ENCODE data around the gene AGBL4.

The AGBL4 gene

GRCh38 chr1:48753293-48753692, 1270.5 kb downstream of the AGBL4 start:
- no peaks in the 10 kb centered on the region for H3K9me3 Mint-ChIP-seq
- H3K36me3 Mint-ChIP-seq: peaks cover 9% of the 10 kb centered on the region
- no peak overlapping the region for H3K27ac Mint-ChIP-seq
- DNase-seq: no peak
- no peaks in the 10 kb centered on the region for H3K4me1 Mint-ChIP-seq
- H3K4me3 Mint-ChIP-seq: no peak overlapping the region
- H3K27me3 Mint-ChIP-seq: peaks cover 3% of the 10 kb centered on the region
- CTCF ChIA-PET: no interaction called here

- Mint-ChIP-seq H3K4me1 (no peaks in the 10 kb centered on the region), H3K27me3 (peaks cover 4% of the 10 kb centered on the region), H3K36me3 (no peaks in the 10 kb centered on the region), H3K4me3 (no peak overlapping the region), H3K9me3 (no peaks in the 10 kb centered on the region), H3K27ac (no peak overlapping the region)
- no peak for DNase-seq
- CTCF ChIA-PET: no interaction called here
These were observed 1273.6 kb downstream of the AGBL4 start for GRCh38 chr1:48750109-48750508.

GRCh38 chr1:48749068-48749467, 1274.7 kb downstream of the AGBL4 start:
- CTCF ChIA-PET: no interaction called here
- no peak overlapping the region for H3K27ac Mint-ChIP-seq
- no peaks in the 10 kb centered on the region for H3K9me3 Mint-ChIP-seq
- H3K36me3 Mint-ChIP-seq: no peaks in the 10 kb centered on the region
- H3K27me3 Mint-ChIP-seq: peaks cover 4% of the 10 kb centered on the region
- no peak overlapping the region for H3K4me3 Mint-ChIP-seq
- DNase-seq: no peak
- no peaks in the 10 kb centered on the region for H3K4me1 Mint-ChIP-seq

- CTCF ChIA-PET: no interaction called here
- peaks cover 4% of the 10 kb centered on the region for H3K27me3 Mint-ChIP-seq
- no peak overlapping the region for H3K27ac Mint-ChIP-seq
- H3K4me3 Mint-ChIP-seq: no peak overlapping the region
- no peaks in the 10 kb centered on the region for H3K9me3 Mint-ChIP-seq
- no peaks in the 10 kb centered on the region for H3K4me1 Mint-ChIP-seq
- no peak for DNase-seq
- no peaks in the 10 kb centered on the region for H3K36me3 Mint-ChIP-seq
These were observed 1276.8 kb downstream of the AGBL4 start for GRCh38 chr1:48746906-48747305.

- no peaks in the 10 kb centered on the region for H3K9me3 Mint-ChIP-seq
- H3K4me3 Mint-ChIP-seq: no peak overlapping the region
- H3K36me3 Mint-ChIP-seq: no peaks in the 10 kb centered on the region
- CTCF ChIA-PET: interaction anchor here (1.1 kb wide), 1 partner anchor 67 kb away, joined by 3 read pairs; no protein-coding TSS in a partner anchor
- peaks cover 4% of the 10 kb centered on the region for H3K27me3 Mint-ChIP-seq
- no peaks in the 10 kb centered on the region for H3K4me1 Mint-ChIP-seq
- no peak for DNase-seq
- no peak overlapping the region for H3K27ac Mint-ChIP-seq
These were observed 1279.7 kb downstream of the AGBL4 start for GRCh38 chr1:48744032-48744431.

- CTCF ChIA-PET: interaction anchor here (1.1 kb wide), 1 partner anchor 66 kb away, joined by 3 read pairs; no protein-coding TSS in a partner anchor
- no peaks in the 10 kb centered on the region for H3K9me3 Mint-ChIP-seq
- H3K4me3 Mint-ChIP-seq: no peak overlapping the region
- H3K27ac Mint-ChIP-seq: no peak overlapping the region
- no peaks in the 10 kb centered on the region for H3K4me1 Mint-ChIP-seq
- no peak for DNase-seq
- H3K36me3 Mint-ChIP-seq: no peaks in the 10 kb centered on the region
- H3K27me3 Mint-ChIP-seq: peaks cover 3% of the 10 kb centered on the region
These were observed 1280.3 kb downstream of the AGBL4 start for GRCh38 chr1:48743480-48743879.

- H3K4me3 Mint-ChIP-seq: no peak overlapping the region
- CTCF ChIA-PET: no interaction called here
- no peaks in the 10 kb centered on the region for H3K9me3 Mint-ChIP-seq
These were observed 1282.4 kb downstream of the AGBL4 start for GRCh38 chr1:48741380-48741779.

GRCh38 chr1:48740621-48741020, 1283.1 kb downstream of the AGBL4 start:
- no peaks in the 10 kb centered on the region for H3K36me3 Mint-ChIP-seq

More at GRCh38 chr1:48741380-48741779, 1282.4 kb downstream of the AGBL4 start:
- DNase-seq: no peak
- H3K27ac Mint-ChIP-seq: no peak overlapping the region
- no peaks in the 10 kb centered on the region for H3K36me3 Mint-ChIP-seq
- H3K4me1 Mint-ChIP-seq: no peaks in the 10 kb centered on the region
- no peaks in the 10 kb centered on the region for H3K27me3 Mint-ChIP-seq

GRCh38 chr1:48739091-48739490, 1284.7 kb downstream of the AGBL4 start:
- H3K4me1 Mint-ChIP-seq: no peaks in the 10 kb centered on the region
- H3K36me3 Mint-ChIP-seq: peaks cover 4% of the 10 kb centered on the region
- no peak overlapping the region for H3K27ac Mint-ChIP-seq
- H3K4me3 Mint-ChIP-seq: no peak overlapping the region
- no peak for DNase-seq
- CTCF ChIA-PET: no interaction called here
- H3K9me3 Mint-ChIP-seq: no peaks in the 10 kb centered on the region
- H3K27me3 Mint-ChIP-seq: no peaks in the 10 kb centered on the region

More at GRCh38 chr1:48740621-48741020, 1283.1 kb downstream of the AGBL4 start:
- no peaks in the 10 kb centered on the region for H3K27me3 Mint-ChIP-seq
- H3K9me3 Mint-ChIP-seq: no peaks in the 10 kb centered on the region
- DNase-seq: no peak
- no peak overlapping the region for H3K27ac Mint-ChIP-seq
- CTCF ChIA-PET: no interaction called here
- no peak overlapping the region for H3K4me3 Mint-ChIP-seq
- H3K4me1 Mint-ChIP-seq: no peaks in the 10 kb centered on the region

GRCh38 chr1:48738356-48738755, 1285.4 kb downstream of the AGBL4 start:
- H3K9me3 Mint-ChIP-seq: no peaks in the 10 kb centered on the region
- H3K4me3 Mint-ChIP-seq: no peak overlapping the region
- H3K27ac Mint-ChIP-seq: no peak overlapping the region
- CTCF ChIA-PET: no interaction called here
- no peaks in the 10 kb centered on the region for H3K4me1 Mint-ChIP-seq
- peaks cover 4% of the 10 kb centered on the region for H3K36me3 Mint-ChIP-seq
- H3K27me3 Mint-ChIP-seq: no peaks in the 10 kb centered on the region
- no peak for DNase-seq

GRCh38 chr1:48735796-48736195, 1288.0 kb downstream of the AGBL4 start:
- H3K9me3 Mint-ChIP-seq: no peaks in the 10 kb centered on the region
- no peak overlapping the region for H3K27ac Mint-ChIP-seq
- no peak for DNase-seq
- H3K27me3 Mint-ChIP-seq: no peaks in the 10 kb centered on the region
- no peaks in the 10 kb centered on the region for H3K4me1 Mint-ChIP-seq
- peaks cover 4% of the 10 kb centered on the region for H3K36me3 Mint-ChIP-seq
- CTCF ChIA-PET: no interaction called here
- no peak overlapping the region for H3K4me3 Mint-ChIP-seq

GRCh38 chr1:48730164-48730910, 1293.4 kb downstream of the AGBL4 start:
- no peaks in the 10 kb centered on the region for H3K9me3 Mint-ChIP-seq
- H3K4me3 Mint-ChIP-seq: no peak overlapping the region
- peaks cover 4% of the 10 kb centered on the region for H3K36me3 Mint-ChIP-seq
- no peak for DNase-seq
- no peaks in the 10 kb centered on the region for H3K4me1 Mint-ChIP-seq
- no peak overlapping the region for H3K27ac Mint-ChIP-seq
- H3K27me3 Mint-ChIP-seq: no peaks in the 10 kb centered on the region
- CTCF ChIA-PET: interaction anchor here (1.4 to 1.7 kb wide), 2 partner anchors 33 to 53 kb away, joined by 4 to 5 read pairs; no protein-coding TSS in a partner anchor

- H3K4me1 Mint-ChIP-seq: no peaks in the 10 kb centered on the region
- CTCF ChIA-PET: no interaction called here
- no peak for DNase-seq
- no peaks in the 10 kb centered on the region for H3K27me3 Mint-ChIP-seq
- H3K27ac Mint-ChIP-seq: no peak overlapping the region
- H3K4me3 Mint-ChIP-seq: no peak overlapping the region
- H3K36me3 Mint-ChIP-seq: no peaks in the 10 kb centered on the region
- H3K9me3 Mint-ChIP-seq: no peaks in the 10 kb centered on the region
These were observed 1295.2 kb downstream of the AGBL4 start for GRCh38 chr1:48728584-48728983.

- no peak overlapping the region for H3K27ac Mint-ChIP-seq
- no peaks in the 10 kb centered on the region for H3K36me3 Mint-ChIP-seq
- no peak for DNase-seq
- CTCF ChIA-PET: no interaction called here
- H3K4me3 Mint-ChIP-seq: no peak overlapping the region
- H3K27me3 Mint-ChIP-seq: no peaks in the 10 kb centered on the region
- no peaks in the 10 kb centered on the region for H3K9me3 Mint-ChIP-seq
- H3K4me1 Mint-ChIP-seq: no peaks in the 10 kb centered on the region
These were observed 1297.1 kb downstream of the AGBL4 start for GRCh38 chr1:48726557-48727215.

- no peaks in the 10 kb centered on the region for H3K4me1 Mint-ChIP-seq
- no peak for DNase-seq
- no peaks in the 10 kb centered on the region for H3K36me3 Mint-ChIP-seq
- H3K9me3 Mint-ChIP-seq: no peaks in the 10 kb centered on the region
- no peak overlapping the region for H3K4me3 Mint-ChIP-seq
- no peak overlapping the region for H3K27ac Mint-ChIP-seq
- CTCF ChIA-PET: no interaction called here
- H3K27me3 Mint-ChIP-seq: no peaks in the 10 kb centered on the region
These were observed 1297.6 kb downstream of the AGBL4 start for GRCh38 chr1:48726139-48726538.
